CD4-positive, alpha-beta T cell treated with Interferon alpha-2 for 1 hour (primary cell): ENCODE data around the gene ZNF621.

Source experiments
- DNase-seq, 2 donors: peaks; one replicate each; pipeline ENCODE4 v3.0.0-alpha.2; 2020 to 2022

The ZNF621 gene

DNA sequence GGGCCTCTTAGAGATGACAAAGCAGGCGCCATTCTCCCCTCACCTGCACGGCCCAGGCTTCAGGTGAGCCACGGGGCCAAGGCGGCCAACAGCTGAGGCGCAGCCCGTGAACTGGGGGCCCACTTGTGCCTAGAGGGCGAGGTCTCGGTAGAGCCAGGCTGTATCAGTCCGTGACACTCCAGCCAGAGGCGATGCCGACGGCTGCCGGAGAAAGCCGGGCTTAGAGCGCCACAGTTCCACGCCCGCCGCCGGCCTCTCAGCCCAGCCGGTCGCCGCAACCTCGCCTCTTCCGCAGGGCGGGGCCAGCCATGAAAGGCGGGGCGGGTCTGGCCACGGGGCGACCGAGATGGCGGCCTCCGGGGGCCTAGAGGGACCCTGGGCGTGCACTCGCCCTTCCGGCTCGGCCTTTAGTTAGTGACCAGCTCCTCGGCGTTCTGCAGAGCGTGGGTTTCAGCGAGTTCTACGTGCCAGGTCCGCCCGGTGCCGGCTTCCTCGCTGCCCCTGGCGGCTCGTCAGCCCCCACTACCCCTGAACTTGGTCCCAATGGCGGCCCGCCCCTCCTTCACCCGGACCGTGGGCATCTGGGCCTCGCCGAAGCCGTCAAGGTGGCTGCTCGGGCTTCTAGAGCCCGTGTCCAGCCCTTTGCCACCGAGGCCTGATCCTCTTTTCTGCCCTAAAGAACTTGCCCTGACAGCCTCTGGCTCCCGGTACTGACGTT lies at the start of gene ZNF621:
TSS of gene ZNF621 (plus strand) at position 393 of the 718 bp plus-strand sequence. CDS start 881 bp downstream, outside the sequence.
- peak; percentile 83 to 88 for DNase-seq

DNA sequence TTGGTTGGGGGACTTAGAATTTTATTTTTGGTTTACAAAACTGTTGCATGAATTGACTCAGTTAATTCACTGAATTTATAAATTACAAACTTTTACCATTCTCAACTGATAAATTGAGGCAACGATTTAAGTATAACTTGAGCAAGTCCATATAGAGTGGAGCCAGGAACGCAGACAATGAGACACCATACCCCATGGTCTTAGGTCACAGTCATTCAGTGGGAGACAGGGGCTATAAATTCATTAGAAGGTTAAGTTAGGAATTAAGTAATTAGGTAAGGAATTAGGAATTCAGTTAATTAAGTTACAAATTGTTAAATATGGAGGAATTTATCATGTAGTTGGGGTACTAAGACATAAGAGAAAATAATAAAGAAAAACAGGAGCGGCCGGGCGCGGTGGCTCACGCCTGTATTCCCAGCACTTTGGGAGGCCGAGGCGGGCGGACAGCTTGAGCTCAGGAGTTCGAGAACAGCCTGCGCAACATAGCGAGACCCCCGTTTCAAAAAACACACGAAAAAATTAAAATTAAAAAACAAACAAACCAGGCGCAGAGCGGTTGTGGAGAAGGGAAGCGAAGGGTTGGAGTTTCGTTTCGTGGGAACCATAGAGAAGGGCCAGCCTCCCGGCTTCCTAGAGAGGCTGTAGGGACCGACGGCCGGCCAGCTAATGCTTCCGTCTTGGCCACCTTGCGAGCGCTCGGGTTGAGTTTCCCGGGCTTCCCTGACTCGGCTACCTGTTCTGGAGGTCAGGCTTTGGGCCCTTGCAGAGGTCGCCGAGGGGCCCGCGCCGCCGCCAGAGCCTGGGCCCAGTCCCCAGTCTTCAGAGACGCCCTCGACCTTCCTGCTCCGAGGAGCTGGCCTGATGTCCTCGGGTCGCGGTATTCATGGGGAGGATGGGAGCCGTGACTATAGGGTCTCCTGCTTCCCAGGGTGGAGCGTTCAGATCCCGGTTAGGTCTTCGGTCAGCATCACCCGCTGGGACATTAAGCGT lies 48.0 kb upstream of the ZNF621 start, which contains the start of gene ZNF619:
TSS of gene ZNF619 (plus strand) at position 645 of the 993 bp plus-strand sequence. CDS start 858 bp downstream, outside the sequence.
- peak; percentile 68 to 80 for DNase-seq

DNA sequence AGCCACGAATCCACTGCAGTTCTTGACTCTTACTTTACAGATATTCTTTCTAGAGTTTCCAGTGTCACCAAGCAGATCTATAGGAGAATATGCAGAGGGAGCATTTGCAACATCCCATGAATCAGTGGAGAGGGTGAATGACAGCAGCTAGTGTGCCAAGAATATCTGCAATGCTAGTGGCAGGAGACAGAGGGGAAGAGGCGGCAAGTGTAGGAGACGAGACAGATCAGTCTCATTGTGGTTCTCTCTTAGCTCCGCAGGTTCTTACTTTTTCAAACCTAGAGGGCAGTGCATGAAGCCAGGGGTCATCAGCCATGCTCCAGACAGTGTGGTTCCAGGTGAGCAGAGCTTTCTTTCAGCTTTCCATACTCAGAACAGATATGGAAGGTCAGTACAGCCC lies 47.1 kb upstream of the ZNF621 start:
- no peak for DNase-seq

DNA sequence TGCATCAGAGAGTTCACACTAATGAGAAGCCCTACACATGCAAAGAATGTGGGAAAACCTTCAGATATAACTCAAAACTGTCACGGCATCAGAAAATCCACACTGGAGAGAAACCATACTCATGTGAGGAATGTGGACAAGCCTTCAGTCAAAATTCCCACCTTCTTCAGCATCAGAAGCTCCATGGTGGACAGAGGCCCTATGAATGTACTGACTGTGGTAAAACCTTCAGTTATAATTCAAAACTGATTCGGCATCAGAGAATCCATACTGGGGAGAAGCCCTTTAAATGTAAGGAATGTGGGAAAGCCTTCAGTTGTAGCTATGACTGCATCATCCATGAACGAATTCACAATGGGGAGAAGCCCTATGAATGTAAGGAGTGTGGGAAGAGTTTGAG lies 37.6 kb upstream of the ZNF621 start:
- DNase-seq = no peak

DNA sequence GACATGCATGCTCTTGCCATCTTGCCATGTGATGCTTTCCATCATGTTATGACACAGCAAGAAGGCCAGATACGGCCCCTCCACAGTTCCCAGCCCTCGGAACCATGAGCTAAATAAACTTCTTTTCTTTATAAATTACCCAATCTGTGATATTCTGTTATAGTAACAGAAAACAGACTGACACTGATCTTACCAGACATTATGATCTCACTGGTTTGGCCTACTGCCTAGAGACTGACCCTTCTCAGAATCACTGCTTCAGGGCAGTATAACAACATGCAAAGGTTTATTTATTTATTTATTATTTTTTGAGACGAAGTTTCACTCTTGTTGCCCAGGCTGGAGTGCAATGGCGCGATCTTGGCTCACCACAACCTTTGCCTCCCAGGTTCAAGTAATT lies 33.8 kb upstream of the ZNF621 start:
- no peak for DNase-seq

DNA sequence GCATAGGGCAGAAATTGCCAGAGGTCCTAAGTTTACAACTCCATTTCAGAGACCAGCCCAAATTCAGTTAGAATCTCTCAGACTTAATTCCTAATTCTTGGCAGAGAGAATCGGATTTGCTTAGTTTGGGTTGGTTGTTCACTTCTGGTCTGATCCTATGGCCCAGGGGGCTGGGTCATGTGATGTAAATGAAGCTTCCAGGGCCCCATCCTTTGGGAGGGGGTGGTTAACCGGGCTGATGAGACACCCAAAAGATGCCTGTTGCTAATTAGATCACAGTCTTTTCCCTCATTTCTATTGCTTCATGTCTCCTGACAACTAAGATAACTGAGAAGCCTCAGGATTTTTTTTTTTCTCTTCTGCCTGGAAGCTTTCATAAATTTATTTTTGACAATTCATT lies 30.1 kb upstream of the ZNF621 start:
- DNase-seq = no peak

DNA sequence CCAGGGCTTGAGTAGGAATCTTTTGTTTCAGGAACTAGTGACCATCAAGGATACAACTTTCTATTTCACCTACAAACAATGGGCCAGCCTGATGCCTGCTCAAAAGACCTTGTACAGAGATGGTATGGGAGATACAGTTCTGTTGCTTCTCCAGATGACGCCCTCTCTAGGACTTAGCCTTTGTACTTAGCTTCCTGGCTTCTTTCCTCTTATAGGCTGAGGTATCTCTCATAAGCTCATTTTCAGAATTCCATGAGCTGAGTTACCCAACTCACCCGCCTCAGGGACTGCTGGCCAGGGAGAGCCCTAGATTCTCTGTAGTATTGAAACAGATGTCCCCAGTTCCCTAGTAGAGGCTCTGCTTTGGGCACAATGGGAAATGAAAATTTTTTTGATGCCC lies 27.5 kb upstream of the ZNF621 start:
- DNase-seq = no peak

DNA sequence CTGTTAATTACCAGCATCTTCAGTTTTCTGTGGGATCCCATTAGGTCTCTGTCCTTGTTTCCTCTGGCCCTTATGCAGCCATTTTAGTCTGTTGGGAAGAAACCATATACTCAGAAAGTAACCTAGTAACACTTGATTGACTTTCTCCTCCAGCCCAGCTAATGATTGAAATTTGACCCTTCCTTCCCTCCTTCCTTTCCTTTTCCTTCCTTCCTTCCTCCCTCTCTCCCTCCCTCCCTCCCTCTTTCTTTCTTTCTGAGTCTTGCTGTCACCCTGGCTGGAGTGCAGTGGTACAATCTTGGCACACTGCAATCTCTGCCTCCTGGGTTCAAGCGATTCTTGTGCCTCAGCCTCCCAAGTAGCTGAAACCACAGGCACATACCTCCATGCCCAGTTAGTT lies 24.8 kb upstream of the ZNF621 start:
- DNase-seq = no peak

DNA sequence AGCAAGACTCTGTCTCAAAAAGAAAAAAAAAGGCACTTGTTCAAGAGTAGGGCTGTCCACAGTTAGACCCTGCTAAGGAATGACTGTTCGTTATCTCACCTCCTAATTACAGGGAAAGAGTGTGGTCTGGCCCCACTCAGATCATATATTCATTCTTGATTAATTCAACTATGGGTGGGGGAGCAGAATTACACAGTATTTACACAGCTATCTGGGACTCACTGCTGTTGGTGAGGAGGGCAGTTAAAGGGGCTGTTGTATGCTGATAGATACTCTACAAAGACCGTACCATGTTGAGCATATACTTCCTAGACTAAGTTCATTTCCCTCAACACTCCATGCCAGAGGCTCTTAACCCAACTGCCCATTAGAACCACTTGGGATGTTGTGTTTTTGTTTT lies 22.7 kb upstream of the ZNF621 start:
- DNase-seq = no peak

DNA sequence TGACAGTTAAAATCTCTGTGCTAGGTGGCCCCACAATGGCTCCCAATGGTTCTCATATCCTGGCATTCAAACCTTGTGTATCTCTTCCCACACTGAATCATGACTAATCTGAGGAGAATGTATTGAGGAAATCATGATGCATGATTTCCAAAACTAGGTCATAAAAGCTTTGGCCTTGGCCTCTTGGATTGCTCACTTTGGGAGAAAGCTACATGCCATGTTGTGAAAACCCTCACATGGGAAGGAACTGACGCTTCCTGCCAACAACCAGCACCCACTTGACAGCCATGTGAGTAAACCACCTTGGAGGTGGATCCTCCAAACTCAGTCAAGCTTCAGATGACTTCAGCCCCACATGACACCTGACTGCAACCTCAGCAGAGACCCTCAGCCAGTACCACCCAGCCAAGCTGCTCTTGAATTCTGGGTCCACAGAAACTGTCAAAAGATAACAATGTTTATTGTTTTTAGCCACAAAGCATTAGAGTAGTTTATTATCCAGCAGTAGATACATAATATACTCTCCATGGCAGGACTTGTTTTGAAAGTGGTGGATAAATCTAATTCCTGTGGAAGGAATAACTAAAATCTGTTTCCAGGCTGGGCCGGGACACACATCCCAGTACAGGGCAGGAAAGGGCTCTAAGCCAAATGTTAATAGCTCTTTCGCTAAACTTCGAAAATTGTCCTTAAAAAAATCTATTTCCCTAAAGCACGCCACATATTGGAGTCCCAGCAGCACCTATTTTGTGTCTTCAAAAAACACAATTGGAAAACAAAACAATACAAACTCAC lies 19.9 kb upstream of the ZNF621 start:
- no peak for DNase-seq

DNA sequence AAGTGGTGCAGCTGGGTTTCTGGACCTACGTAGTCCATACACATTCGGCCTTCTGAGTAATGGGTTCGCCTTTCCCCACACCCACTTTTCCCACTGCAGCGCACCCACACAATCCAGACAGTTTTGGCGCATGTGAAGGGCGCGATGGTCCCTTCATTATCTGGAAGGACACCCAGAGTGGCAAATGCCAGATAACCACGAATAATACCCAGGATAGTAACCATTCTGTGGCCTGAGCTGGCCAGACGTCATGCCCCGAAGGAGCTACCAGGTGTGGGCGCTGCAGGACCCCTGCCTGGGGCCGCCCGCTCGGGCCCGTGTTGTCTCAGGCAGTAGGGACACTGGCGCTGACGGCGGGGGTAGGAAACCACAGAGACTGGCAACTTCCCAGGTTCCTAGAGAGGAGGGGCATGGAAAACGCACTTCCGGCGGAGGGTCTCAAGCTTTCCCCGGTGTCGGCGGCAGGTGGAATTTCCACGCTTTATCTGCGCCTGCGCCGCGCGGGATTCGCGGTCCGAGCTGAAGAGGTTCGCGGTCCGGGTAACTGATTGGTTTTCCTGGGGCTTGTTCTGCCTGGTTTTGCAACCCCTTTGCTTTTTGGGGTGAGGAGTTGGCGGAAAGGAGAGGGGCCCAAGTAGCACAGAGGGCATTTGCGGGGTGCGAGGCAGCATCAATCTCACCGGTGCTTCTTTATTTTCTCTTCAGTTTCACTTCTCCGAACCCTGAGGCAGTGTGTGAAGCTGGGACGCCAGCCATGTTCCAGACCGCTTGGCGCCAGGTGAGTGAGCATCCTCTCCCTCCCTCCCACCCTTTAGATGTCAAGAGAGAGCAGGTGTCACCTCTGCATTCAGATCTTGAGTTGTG lies 18.9 kb upstream of the ZNF621 start, which contains the start of gene ZNF620:
TSS of gene ZNF620 (plus strand) at position 441 of the 864 bp plus-strand sequence. CDS start at position 755, 314 bp downstream.
- DNase-seq = peak; percentile 54 to 67

DNA sequence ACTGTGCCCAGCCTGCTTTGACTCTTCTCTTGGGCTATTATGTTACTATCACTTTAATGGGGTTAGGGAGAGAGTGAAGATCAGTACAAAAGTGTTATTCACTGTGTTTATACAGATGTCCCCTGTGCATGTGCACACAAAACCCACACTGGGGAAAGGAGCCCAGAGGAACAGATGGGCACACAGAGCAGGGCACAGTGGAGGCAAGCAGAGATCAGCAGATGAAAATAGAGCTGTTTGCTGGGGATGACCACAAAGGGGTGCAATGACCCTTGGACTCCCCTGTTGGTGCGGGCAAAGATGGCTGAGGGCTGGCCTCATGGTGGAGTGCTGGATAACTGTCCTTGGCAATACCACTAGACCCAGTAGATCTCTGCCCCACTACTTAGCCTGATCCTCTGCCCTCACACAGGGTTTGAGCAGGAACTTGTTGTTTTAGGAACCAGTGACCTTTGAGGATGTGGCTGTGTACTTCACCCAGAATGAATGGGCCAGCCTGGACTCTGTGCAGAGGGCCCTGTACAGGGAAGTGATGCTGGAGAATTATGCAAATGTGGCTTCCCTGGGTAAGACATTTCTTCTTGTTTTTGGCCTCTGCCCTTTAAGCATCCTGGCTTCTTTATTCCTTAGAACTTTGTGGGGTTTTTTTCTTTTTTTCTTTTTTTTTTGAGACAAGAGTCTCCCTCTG lies 13.6 kb upstream of the ZNF621 start:
- no peak for DNase-seq

DNA sequence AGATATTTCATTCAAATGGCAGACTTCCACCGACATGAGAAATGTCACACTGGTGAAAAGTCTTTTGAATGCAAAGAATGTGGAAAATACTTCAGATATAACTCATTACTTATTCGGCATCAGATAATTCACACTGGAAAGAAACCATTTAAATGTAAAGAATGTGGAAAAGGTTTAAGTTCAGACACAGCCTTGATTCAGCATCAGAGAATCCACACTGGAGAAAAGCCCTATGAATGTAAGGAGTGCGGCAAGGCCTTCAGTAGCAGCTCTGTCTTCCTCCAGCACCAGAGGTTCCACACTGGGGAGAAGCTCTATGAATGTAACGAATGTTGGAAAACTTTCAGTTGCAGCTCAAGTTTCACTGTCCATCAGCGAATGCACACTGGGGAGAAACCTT lies 8.6 kb upstream of the ZNF621 start:
- no peak for DNase-seq

DNA sequence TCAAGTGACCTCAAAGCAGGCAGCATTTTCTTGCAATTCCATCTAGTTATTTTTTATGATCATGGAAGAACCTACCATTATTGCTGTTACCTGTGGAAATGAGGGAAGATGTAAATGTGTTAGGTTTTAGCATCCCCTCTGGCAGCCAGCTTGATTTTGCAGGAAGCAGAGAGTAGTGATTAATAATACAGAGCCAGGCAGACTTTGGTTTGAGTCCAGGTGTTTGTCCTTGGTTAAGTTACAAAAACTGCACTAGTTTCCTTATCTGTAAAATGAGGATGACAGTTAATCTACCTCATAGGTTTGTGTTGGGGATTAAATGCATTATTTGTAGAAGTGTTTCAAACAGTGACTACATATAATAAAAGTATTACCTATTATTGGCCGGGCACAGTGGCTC lies 6.7 kb upstream of the ZNF621 start:
- DNase-seq = no peak

DNA sequence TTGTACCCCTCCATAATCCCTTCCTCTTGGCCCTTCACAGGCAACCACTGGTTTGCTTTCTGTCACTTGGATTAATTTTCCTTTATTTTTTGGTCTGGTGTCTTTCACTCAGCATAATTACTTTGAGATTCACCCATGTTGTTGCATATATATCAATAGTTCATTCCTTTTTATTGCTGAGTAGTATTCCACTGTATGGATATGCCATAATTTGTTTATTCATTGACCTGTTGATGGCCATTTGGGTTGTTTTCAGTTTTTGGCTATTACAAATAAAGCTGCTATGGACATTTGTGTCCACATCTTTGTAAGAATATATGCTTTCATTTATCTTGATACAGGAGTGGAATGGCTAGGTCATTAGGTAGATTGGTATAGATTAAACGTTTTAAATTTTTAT lies 5.9 kb upstream of the ZNF621 start:
- DNase-seq = no peak

DNA sequence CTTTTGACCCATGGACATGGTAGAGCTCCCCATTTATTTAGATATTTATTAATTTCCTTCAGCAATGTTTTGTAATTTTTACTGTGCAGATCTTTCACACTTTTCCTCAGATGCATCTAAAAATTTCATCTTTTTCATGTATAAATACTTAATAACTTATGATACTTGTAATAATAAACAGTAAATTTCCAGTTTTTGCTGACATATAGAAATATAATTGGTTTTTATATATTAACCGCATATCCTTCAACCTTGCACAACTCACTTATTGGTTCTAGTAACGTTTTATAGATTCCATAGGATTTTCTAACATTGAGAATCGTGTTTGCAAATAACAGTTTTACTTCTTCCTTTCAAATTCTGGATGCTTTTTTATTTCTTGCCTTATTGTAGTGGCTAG lies 3.5 kb upstream of the ZNF621 start:
- DNase-seq = no peak

DNA sequence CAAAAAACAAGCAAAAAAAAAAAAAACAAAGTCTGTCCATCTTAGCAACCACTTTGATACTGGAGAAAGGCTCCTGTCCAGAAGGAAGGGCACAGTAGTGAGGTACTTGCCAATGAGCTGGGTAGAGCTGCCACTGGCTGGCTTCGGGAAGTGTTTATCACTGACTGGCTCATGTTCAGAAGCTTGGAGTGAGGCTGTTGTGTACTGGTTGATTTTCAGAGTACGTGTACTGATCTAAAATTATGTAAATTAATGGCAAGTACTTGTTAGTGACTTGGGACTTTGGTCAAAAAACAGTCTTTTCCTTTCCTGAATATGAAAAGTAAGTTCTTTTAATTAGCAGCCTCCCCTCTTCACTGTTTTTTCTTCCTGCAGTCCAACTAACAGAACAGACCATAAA lies 979 bp upstream of the ZNF621 start:
- DNase-seq = no peak

DNA sequence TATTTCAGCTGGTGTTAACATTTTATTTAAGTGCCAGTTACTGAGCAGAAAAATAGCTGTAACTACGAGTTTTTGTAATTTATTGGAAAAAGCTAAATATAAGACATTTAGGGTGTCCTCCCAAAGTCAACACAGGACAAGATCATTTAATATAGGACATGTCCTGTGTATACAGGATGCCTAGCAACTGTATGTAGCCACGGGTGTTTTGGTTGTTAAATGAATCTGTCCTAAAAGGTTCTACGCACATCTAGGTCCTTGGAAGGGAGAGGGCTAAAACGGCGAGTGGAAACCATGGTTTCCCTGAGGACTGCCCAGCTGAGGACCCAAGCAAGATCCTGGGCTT lies 565 bp upstream of the ZNF621 start:
- DNase-seq = no peak

DNA sequence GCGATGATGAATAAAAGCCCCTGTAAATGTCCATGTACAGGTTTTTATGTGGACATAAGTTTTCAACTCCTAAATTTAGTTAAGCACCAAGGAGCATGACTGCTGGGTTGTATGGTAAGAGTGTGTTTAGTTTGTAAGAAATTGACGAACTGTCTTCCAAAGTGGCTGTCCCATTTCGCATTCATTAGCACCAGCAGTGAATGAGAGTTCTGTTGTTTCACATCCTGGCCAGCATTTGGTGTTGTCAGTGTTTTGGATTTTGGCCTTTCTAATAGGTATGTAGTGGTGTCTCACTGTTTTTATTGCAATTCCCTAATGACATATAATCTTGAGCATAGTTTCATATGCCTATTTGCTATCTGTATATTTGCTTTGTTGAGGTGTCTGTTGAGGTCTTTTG lies 3.7 kb downstream of the ZNF621 start:
- DNase-seq = no peak

DNA sequence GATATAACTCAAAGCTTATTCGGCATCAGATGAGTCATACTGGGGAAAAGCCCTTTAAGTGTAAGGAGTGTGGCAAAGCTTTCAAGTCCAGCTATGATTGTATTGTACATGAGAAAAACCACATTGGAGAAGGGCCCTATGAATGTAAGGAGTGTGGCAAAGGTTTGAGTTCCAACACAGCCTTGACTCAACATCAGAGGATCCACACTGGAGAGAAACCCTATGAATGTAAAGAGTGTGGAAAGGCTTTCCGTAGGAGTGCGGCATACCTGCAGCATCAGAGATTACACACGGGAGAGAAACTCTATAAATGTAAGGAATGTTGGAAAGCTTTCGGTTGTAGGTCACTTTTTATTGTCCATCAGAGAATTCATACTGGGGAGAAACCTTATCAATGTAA lies 7.5 kb downstream of the ZNF621 start:
- no peak for DNase-seq

DNA sequence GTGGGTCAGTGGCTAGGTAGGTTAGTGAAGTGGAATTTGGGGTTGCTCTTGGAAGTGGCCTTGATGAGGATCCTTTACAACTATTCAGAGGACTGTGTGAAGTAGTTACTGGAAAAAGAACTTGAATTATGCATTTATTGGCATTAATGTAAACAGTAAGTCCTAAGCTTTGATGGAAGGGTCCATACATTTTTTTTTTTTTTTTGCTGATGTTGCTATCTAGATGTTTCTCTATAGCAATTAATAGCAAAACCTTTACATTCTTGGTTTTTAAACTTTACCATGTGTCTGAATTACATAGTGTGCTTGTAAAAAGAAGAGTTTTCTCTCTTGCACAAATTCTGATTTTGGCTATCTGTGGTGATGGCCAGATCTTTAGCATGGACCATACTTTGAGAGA lies 9.5 kb downstream of the ZNF621 start:
- no peak for DNase-seq
